Measurements from ENCODE around the gene TMEM88. TPM values are rescaled to one million over a fixed set of nuclear protein-coding genes. Genes with fewer than 3 reads are reported as not detected.

The TMEM88 gene
- total RNA-seq, 1 donor from 2014 or later = 3.4 TPM

GRCh38 chr17:7848131-7848579, 6.7 kb upstream of the TMEM88 start:
- Mint-ChIP-seq H3K27me3 (ENCODE audit: unreplicated experiment) (no peaks in the 10 kb centered on the region), H3K4me1 (ENCODE audit: unreplicated experiment) (peaks cover 17% of the 10 kb centered on the region), H3K36me3 (ENCODE audit: unreplicated experiment) (peaks cover 28% of the 10 kb centered on the region), H3K4me3 (ENCODE audit: unreplicated experiment) (no peak overlapping the region), H3K9me3 (ENCODE audit: unreplicated experiment) (no peaks in the 10 kb centered on the region), H3K27ac (ENCODE audit: unreplicated experiment) (no peak overlapping the region)
- DNase-seq (ENCODE audit: extremely low spot score, unreplicated experiment) = no peak
- TF ChIP-seq CTCF (IDR thresholded peaks at IDR 0.05) = no peak

GRCh38 chr17:7848739-7849129, 6.1 kb upstream of the TMEM88 start:
- Mint-ChIP-seq H3K4me1 (ENCODE audit: unreplicated experiment) (peaks cover 14% of the 10 kb centered on the region), H3K27me3 (ENCODE audit: unreplicated experiment) (no peaks in the 10 kb centered on the region), H3K9me3 (ENCODE audit: unreplicated experiment) (no peaks in the 10 kb centered on the region), H3K27ac (ENCODE audit: unreplicated experiment) (no peak overlapping the region), H3K4me3 (ENCODE audit: unreplicated experiment) (no peak overlapping the region), H3K36me3 (ENCODE audit: unreplicated experiment) (peaks cover 30% of the 10 kb centered on the region)
- TF ChIP-seq CTCF (IDR thresholded peaks at IDR 0.05) = no peak
- no peak for DNase-seq (ENCODE audit: extremely low spot score, unreplicated experiment)

GRCh38 chr17:7849130-7849750, 5.6 kb upstream of the TMEM88 start:
- Mint-ChIP-seq H3K4me1 (ENCODE audit: unreplicated experiment) (peaks cover 15% of the 10 kb centered on the region), H3K4me3 (ENCODE audit: unreplicated experiment) (no peak overlapping the region), H3K27ac (ENCODE audit: unreplicated experiment) (no peak overlapping the region), H3K9me3 (ENCODE audit: unreplicated experiment) (no peaks in the 10 kb centered on the region), H3K36me3 (ENCODE audit: unreplicated experiment) (peaks cover 32% of the 10 kb centered on the region), H3K27me3 (ENCODE audit: unreplicated experiment) (no peaks in the 10 kb centered on the region)
- DNase-seq (ENCODE audit: extremely low spot score, unreplicated experiment) = no peak
- TF ChIP-seq CTCF (IDR thresholded peaks at IDR 0.05) = no peak

- no peak for TF ChIP-seq CTCF (IDR thresholded peaks at IDR 0.05)
- no peaks in the 10 kb centered on the region for H3K9me3 Mint-ChIP-seq (ENCODE audit: unreplicated experiment)
- H3K4me3 Mint-ChIP-seq (ENCODE audit: unreplicated experiment) = no peak overlapping the region
- no peaks in the 10 kb centered on the region for H3K27me3 Mint-ChIP-seq (ENCODE audit: unreplicated experiment)
- DNase-seq (ENCODE audit: extremely low spot score, unreplicated experiment) = no peak
- no peak overlapping the region for H3K27ac Mint-ChIP-seq (ENCODE audit: unreplicated experiment)
- peaks cover 14% of the 10 kb centered on the region for H3K4me1 Mint-ChIP-seq (ENCODE audit: unreplicated experiment)
- H3K36me3 Mint-ChIP-seq (ENCODE audit: unreplicated experiment) = peaks cover 32% of the 10 kb centered on the region
Measured at GRCh38 chr17:7849751-7850504, 4.9 kb upstream of the TMEM88 start.

GRCh38 chr17:7850701-7851437, 4.0 kb upstream of the TMEM88 start:
- no peak for DNase-seq (ENCODE audit: extremely low spot score, unreplicated experiment)
- Mint-ChIP-seq H3K9me3 (ENCODE audit: unreplicated experiment) (no peaks in the 10 kb centered on the region), H3K36me3 (ENCODE audit: unreplicated experiment) (peaks cover 32% of the 10 kb centered on the region), H3K27me3 (ENCODE audit: unreplicated experiment) (no peaks in the 10 kb centered on the region), H3K4me1 (ENCODE audit: unreplicated experiment) (peaks cover 8% of the 10 kb centered on the region), H3K27ac (ENCODE audit: unreplicated experiment) (peak overlapping the region; percentile 14), H3K4me3 (ENCODE audit: unreplicated experiment) (no peak overlapping the region)
- TF ChIP-seq CTCF (IDR thresholded peaks at IDR 0.05) = no peak
